Measurements from ENCODE around the gene TRAPPC8.

Gene TRAPPC8

DNA sequence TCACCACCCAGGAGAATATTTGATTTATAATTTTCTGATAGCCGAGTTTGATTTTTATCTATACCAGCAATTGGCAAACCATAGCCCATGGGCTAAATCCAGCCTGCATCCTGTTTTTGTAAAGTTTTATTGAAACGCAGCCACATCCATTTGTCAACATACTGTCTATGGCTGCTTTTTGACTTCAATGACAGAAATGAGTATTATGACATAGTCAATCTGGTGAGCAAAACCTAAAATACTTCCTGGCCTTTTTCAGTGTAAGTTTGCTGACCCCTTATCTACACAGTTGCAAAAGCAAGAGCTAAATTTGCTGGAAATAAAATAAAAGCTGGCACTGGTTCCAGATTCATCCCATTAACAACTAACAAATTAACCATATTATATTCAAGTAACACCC, 102.4 kb downstream of the TRAPPC8 start:
- no peak overlapping the region for H3K4me2 ChIP-seq (ENCODE audit: low read length)
- TF ChIP-seq EZH2phosphoT487 (IDR thresholded peaks at IDR 0.05; ENCODE audit: borderline replicate concordance, low read length) = no peak
- no peaks in the 10 kb centered on the region for H3K4me1 ChIP-seq (ENCODE audit: control insufficient read depth, low read length)
- H3K27me3 ChIP-seq (ENCODE audit: control insufficient read depth, low read length) = no peaks in the 10 kb centered on the region
- H3K9me3 ChIP-seq (ENCODE audit: control insufficient read depth, insufficient read depth, low read length) = no peaks in the 10 kb centered on the region
- H3K36me3 ChIP-seq (ENCODE audit: control insufficient read depth, low read length) = peaks cover 67% of the 10 kb centered on the region
- H3F3A ChIP-seq (ENCODE audit: control insufficient read depth, insufficient read depth) = no peaks in the 10 kb centered on the region
- no peaks in the 10 kb centered on the region for H3K79me2 ChIP-seq (ENCODE audit: control insufficient read depth, low read length)
- no peak overlapping the region for H3K4me3 ChIP-seq (ENCODE audit: low read length)
- no peaks in the 10 kb centered on the region for H3K9me2 ChIP-seq (replicated peaks; ENCODE audit: control insufficient read depth, low read length)
- no peak overlapping the region for H3K27ac ChIP-seq (ENCODE audit: low read depth, low read length)
- H4K20me1 ChIP-seq (ENCODE audit: control insufficient read depth, insufficient read depth, low read depth, low read length) = no peaks in the 10 kb centered on the region

DNA sequence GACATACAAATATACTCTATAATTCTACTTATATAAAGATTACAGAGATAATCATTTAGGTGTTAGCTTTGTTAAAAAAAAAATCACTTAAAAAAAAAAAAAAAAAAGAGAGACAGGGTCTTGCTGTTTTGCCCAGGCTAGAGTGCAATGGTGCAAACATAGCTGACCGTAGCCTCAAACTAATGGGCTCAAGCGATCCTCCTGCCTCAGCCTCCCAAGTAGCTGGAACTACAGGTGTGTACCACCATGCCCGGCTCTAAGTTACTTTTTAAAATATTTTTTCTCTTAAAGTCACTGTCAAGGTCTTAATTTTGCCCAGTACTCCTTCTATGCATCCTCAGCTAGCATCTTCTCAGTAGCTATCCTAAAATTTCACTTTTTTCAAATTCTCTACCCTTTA, 105.0 kb downstream of the TRAPPC8 start:
- Histone ChIP-seq H4K20me1 (ENCODE audit: control insufficient read depth, insufficient read depth, low read depth, low read length) (no peaks in the 10 kb centered on the region), H3K27ac (ENCODE audit: low read depth, low read length) (no peak overlapping the region), H3K27me3 (ENCODE audit: control insufficient read depth, low read length) (no peaks in the 10 kb centered on the region), H3K4me3 (ENCODE audit: low read length) (no peak overlapping the region), H3K79me2 (ENCODE audit: control insufficient read depth, low read length) (no peaks in the 10 kb centered on the region), H3K36me3 (ENCODE audit: control insufficient read depth, low read length) (peaks cover 54% of the 10 kb centered on the region), H3K9me2 (replicated peaks; ENCODE audit: control insufficient read depth, low read length) (no peaks in the 10 kb centered on the region), H3K4me2 (ENCODE audit: low read length) (no peak overlapping the region), H3K4me1 (ENCODE audit: control insufficient read depth, low read length) (no peaks in the 10 kb centered on the region), H3K9me3 (ENCODE audit: control insufficient read depth, insufficient read depth, low read length) (no peaks in the 10 kb centered on the region), H3F3A (ENCODE audit: control insufficient read depth, insufficient read depth) (no peaks in the 10 kb centered on the region)
- TF ChIP-seq EZH2phosphoT487 (IDR thresholded peaks at IDR 0.05; ENCODE audit: borderline replicate concordance, low read length) = no peak
- TF ChIP-seq, protein P1, sequence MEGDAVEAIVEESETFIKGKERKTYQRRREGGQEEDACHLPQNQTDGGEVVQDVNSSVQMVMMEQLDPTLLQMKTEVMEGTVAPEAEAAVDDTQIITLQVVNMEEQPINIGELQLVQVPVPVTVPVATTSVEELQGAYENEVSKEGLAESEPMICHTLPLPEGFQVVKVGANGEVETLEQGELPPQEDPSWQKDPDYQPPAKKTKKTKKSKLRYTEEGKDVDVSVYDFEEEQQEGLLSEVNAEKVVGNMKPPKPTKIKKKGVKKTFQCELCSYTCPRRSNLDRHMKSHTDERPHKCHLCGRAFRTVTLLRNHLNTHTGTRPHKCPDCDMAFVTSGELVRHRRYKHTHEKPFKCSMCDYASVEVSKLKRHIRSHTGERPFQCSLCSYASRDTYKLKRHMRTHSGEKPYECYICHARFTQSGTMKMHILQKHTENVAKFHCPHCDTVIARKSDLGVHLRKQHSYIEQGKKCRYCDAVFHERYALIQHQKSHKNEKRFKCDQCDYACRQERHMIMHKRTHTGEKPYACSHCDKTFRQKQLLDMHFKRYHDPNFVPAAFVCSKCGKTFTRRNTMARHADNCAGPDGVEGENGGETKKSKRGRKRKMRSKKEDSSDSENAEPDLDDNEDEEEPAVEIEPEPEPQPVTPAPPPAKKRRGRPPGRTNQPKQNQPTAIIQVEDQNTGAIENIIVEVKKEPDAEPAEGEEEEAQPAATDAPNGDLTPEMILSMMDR (IDR thresholded peaks at IDR 0.05; ENCODE audit: low read depth, low read length, poor library complexity, severe bottlenecking) = no peak

DNA sequence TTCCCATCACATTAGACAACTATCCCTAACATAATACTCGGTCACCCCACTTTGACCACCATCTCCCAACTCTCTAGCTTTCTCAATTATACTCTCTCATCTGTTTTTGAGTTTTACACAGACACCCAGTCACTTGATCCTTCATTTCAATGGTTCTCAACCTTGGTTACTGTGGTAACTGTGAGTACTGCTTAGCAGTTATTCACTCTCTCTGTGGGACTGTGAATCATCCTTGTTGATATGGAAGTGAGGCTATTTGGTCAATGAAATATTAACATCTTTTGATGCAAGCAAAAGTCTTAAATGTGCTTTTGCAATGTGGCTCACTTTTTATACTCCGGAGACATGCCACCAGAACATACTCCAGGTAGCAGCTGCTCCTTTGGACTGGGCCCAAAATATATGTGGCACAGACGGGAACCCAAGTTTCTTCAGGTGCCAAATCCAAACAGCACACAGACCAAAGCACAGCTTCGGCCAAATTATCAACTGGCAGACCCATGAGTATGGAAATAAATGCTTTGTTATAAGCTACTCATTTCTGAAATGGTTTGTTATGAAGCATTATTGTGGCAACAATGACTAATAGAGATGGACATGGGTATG, 107.3 kb downstream of the TRAPPC8 start:
- Histone ChIP-seq H3F3A (ENCODE audit: control insufficient read depth, insufficient read depth) (no peaks in the 10 kb centered on the region), H3K36me3 (ENCODE audit: control insufficient read depth, low read length) (peaks cover 53% of the 10 kb centered on the region), H3K4me1 (ENCODE audit: control insufficient read depth, low read length) (no peaks in the 10 kb centered on the region), H4K20me1 (ENCODE audit: control insufficient read depth, insufficient read depth, low read depth, low read length) (no peaks in the 10 kb centered on the region), H3K27me3 (ENCODE audit: control insufficient read depth, low read length) (no peaks in the 10 kb centered on the region), H3K79me2 (ENCODE audit: control insufficient read depth, low read length) (no peaks in the 10 kb centered on the region), H3K4me2 (ENCODE audit: low read length) (no peak overlapping the region), H3K9me3 (ENCODE audit: control insufficient read depth, insufficient read depth, low read length) (no peaks in the 10 kb centered on the region), H3K27ac (ENCODE audit: low read depth, low read length) (no peak overlapping the region), H3K4me3 (ENCODE audit: low read length) (no peak overlapping the region), H3K9me2 (replicated peaks; ENCODE audit: control insufficient read depth, low read length) (no peaks in the 10 kb centered on the region)
- no peak for TF ChIP-seq EZH2phosphoT487 (IDR thresholded peaks at IDR 0.05; ENCODE audit: borderline replicate concordance, low read length)
- TF ChIP-seq, protein P1 (IDR thresholded peaks at IDR 0.05; ENCODE audit: low read depth, low read length, poor library complexity, severe bottlenecking) = no peak

DNA sequence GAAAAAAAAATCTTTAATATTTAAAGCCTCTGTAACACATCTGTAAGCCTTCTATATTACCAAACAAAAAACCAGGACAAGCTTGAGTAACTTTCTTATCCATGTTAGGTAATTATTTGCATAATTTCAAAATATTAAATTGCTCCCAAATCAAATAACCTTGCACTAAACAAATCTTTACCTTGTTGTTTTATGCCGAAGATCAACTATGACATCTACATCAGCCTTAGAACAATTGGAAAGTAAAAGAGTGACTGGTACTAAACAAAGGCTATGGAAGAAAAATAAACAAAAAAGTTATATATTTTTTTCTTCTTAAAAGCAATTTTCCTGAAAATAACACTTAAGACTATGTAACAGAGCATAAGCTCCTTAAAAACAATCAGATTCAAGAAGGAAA, 111.0 kb downstream of the TRAPPC8 start:
- Histone ChIP-seq H3K27me3 (ENCODE audit: control insufficient read depth, low read length) (no peaks in the 10 kb centered on the region), H3K27ac (ENCODE audit: low read depth, low read length) (no peak overlapping the region), H3K36me3 (ENCODE audit: control insufficient read depth, low read length) (peaks cover 42% of the 10 kb centered on the region), H4K20me1 (ENCODE audit: control insufficient read depth, insufficient read depth, low read depth, low read length) (no peaks in the 10 kb centered on the region), H3K4me2 (ENCODE audit: low read length) (no peak overlapping the region), H3F3A (ENCODE audit: control insufficient read depth, insufficient read depth) (no peaks in the 10 kb centered on the region), H3K9me2 (replicated peaks; ENCODE audit: control insufficient read depth, low read length) (no peaks in the 10 kb centered on the region), H3K4me1 (ENCODE audit: control insufficient read depth, low read length) (no peaks in the 10 kb centered on the region), H3K79me2 (ENCODE audit: control insufficient read depth, low read length) (no peaks in the 10 kb centered on the region), H3K4me3 (ENCODE audit: low read length) (no peak overlapping the region), H3K9me3 (ENCODE audit: control insufficient read depth, insufficient read depth, low read length) (no peaks in the 10 kb centered on the region)
- TF ChIP-seq EZH2phosphoT487 (IDR thresholded peaks at IDR 0.05; ENCODE audit: borderline replicate concordance, low read length) = no peak
- TF ChIP-seq, protein P1 (IDR thresholded peaks at IDR 0.05; ENCODE audit: low read depth, low read length, poor library complexity, severe bottlenecking) = no peak
